ENCODE data around the gene CNDP1.

GRCh38 chr18:74492259-74492658 is 42.0 kb upstream of the CNDP1 start:
- TF ChIP-seq CTCF (IDR thresholded peaks at IDR 0.05; ENCODE audit: borderline replicate concordance, extremely low read depth, low read length, poor library complexity, severe bottlenecking) (no peak), EZH2 (IDR thresholded peaks at IDR 0.05; ENCODE audit: borderline replicate concordance, low read depth, low read length, severe bottlenecking) (no peak)
